ENCODE measurements around the gene ZFP36L2.

DNA sequence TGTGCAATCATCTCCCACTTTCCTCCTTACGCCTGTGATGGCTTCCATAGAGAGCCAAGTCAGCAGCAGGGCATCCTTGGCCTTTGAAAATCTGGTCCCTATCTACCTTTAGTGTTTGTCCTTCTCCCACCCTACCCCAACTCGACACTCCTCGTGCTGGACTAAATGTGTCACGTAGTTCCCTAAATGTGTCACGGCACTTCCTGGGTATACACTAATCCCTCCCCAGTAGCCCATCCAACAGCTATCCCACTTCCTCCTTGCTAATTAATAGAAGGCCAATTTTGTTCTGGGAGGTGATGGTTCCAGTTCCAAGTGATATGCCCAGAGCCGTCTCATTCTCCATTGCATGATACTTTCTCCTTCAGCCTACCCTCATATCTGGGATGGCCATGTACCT lies 36.5 kb upstream of the ZFP36L2 start:
- no peak for TF ChIP-seq NFE2L2 (conservative IDR thresholded peaks at IDR 0.05; ENCODE audit: low read length)
- TF ChIP-seq, protein P1, sequence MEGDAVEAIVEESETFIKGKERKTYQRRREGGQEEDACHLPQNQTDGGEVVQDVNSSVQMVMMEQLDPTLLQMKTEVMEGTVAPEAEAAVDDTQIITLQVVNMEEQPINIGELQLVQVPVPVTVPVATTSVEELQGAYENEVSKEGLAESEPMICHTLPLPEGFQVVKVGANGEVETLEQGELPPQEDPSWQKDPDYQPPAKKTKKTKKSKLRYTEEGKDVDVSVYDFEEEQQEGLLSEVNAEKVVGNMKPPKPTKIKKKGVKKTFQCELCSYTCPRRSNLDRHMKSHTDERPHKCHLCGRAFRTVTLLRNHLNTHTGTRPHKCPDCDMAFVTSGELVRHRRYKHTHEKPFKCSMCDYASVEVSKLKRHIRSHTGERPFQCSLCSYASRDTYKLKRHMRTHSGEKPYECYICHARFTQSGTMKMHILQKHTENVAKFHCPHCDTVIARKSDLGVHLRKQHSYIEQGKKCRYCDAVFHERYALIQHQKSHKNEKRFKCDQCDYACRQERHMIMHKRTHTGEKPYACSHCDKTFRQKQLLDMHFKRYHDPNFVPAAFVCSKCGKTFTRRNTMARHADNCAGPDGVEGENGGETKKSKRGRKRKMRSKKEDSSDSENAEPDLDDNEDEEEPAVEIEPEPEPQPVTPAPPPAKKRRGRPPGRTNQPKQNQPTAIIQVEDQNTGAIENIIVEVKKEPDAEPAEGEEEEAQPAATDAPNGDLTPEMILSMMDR (IDR thresholded peaks at IDR 0.05) = no peak
- no peak for TF ChIP-seq POLR2A (IDR thresholded peaks at IDR 0.05; ENCODE audit: low read length)
- no peak for TF ChIP-seq MYC (IDR thresholded peaks at IDR 0.05; ENCODE audit: borderline replicate concordance, low read length)
- TF ChIP-seq TP53 (CRISPR knock-in tag; IDR thresholded peaks at IDR 0.05) = no peak
- no peak for TF ChIP-seq EHMT2 (IDR thresholded peaks at IDR 0.05; ENCODE audit: low read depth)
- no peak for TF ChIP-seq PHF8 (IDR thresholded peaks at IDR 0.05; ENCODE audit: borderline replicate concordance, low read depth)
- TF ChIP-seq, protein P2, sequence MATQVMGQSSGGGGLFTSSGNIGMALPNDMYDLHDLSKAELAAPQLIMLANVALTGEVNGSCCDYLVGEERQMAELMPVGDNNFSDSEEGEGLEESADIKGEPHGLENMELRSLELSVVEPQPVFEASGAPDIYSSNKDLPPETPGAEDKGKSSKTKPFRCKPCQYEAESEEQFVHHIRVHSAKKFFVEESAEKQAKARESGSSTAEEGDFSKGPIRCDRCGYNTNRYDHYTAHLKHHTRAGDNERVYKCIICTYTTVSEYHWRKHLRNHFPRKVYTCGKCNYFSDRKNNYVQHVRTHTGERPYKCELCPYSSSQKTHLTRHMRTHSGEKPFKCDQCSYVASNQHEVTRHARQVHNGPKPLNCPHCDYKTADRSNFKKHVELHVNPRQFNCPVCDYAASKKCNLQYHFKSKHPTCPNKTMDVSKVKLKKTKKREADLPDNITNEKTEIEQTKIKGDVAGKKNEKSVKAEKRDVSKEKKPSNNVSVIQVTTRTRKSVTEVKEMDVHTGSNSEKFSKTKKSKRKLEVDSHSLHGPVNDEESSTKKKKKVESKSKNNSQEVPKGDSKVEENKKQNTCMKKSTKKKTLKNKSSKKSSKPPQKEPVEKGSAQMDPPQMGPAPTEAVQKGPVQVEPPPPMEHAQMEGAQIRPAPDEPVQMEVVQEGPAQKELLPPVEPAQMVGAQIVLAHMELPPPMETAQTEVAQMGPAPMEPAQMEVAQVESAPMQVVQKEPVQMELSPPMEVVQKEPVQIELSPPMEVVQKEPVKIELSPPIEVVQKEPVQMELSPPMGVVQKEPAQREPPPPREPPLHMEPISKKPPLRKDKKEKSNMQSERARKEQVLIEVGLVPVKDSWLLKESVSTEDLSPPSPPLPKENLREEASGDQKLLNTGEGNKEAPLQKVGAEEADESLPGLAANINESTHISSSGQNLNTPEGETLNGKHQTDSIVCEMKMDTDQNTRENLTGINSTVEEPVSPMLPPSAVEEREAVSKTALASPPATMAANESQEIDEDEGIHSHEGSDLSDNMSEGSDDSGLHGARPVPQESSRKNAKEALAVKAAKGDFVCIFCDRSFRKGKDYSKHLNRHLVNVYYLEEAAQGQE (IDR thresholded peaks at IDR 0.05) = no peak
- no peak for TF ChIP-seq CEBPB (IDR thresholded peaks at IDR 0.05)
- no peak for TF ChIP-seq ZSCAN20 (CRISPR knock-in tag; IDR thresholded peaks at IDR 0.05)
- no peak for TF ChIP-seq FOSL2 (IDR thresholded peaks at IDR 0.05)
- no peak for TF ChIP-seq FOSL2 (CRISPR knock-in tag; IDR thresholded peaks at IDR 0.05)
- no peak for TF ChIP-seq RFX5 (IDR thresholded peaks at IDR 0.05)
- no peak for TF ChIP-seq ZNF302 (CRISPR knock-in tag; IDR thresholded peaks at IDR 0.05)

Data from A549 (cell line).